Fibroblast of upper back skin (primary cell): ENCODE results near the gene CCDC81.
"Not testable (repeated sequence)": the region's sequence is repeated elsewhere in the genome, so short reads cannot be mapped to it uniquely, and the experiment has no call there.

Source experiments
- DNase-seq: peaks from one replicate; pipeline ENCODE4 v3.0.0-alpha.2; 2013

The CCDC81 gene

GRCh38 chr11:86388198-86388597 is 13.5 kb downstream of the CCDC81 start:
- DNase-seq, result no peak

GRCh38 chr11:86390487-86390886 is 15.8 kb downstream of the CCDC81 start:
- DNase-seq, result no peak

- peak; percentile 20 for DNase-seq
Measured at GRCh38 chr11:86395061-86395551, 20.4 kb downstream of the CCDC81 start.

GRCh38 chr11:86396396-86396795 is 21.7 kb downstream of the CCDC81 start:
- peak; percentile 71 for DNase-seq

DNA sequence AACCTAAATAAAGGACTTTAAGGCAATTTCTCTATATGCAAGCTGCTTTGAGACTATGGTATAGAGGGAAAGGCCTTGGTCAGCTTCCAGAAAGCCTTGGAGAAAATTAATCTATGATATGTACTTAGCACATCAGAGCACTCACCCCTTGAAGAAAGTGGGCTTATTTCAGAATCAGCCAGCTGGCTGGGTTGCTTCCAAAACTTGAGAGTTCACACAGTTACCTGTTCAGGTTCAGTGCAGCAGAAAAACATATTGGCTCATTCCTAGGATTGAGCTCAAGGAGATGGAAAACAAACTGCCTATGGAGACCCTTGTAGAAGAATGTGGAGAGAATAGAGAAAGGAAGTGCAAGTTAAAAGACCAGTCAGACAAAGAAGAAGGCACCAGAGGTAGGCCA is 22.7 kb downstream of the CCDC81 start:
- no peak for DNase-seq

DNA sequence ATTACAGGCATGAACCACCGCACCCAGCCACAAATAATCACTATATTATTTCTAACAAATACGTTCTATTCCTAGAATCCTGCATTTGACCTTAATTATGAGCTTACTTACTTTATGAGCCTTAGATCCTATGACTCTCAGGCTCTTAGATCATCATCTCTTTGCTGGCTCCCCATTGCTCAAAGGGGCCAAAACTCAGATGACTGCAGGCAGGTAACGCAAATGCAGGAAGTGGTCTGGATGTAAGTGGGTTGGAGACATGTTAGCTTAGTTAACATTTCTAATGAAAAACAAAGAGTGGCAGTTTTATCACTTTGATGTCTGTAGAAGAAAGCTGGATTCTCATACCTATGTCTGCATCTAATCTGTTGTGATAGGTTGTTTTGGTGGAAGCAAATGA is 23.4 kb downstream of the CCDC81 start:
- no peak for DNase-seq

DNA sequence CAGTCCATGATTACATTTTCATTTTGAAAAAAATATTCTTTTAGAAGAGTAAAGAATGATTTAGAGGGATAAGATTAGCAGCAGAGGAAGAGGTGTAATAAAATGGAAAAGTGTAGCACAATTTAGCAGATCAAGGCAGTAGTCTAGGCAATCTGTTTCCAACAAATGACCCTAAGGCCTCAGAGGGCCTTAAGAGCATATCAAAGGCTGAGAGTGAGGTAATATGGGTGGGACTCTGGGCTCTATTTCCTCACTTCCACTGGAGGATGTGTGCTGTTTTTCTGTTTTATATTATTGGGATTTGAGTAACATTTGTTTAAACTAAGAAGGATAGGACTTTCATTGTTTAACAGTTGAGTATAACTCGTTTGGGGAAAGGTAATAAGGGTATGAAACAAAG is 28.8 kb downstream of the CCDC81 start:
- no peak for DNase-seq

GRCh38 chr11:86408845-86409244 is 34.2 kb downstream of the CCDC81 start:
- no peak for DNase-seq

GRCh38 chr11:86414032-86414431 is 39.3 kb downstream of the CCDC81 start:
- DNase-seq, result no peak

DNA sequence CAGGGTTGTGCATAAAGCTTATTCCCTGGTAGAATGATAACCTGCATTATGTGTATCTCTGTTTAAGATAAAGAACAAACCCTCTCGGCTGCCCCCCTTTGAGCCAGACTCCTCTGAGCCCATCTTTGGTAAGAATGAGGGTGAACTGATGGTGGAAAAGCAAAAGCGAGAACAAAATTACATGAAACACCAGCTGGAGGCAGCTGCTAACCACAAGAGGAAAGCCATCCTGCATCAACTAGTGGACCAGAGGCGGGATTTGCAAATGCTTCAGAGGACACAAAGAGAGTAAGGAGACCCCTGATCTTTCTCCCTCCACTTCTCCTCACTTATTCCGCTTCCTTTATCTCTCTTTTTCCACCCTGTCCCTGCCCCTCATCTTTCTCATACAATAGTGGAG is 40.3 kb downstream of the CCDC81 start:
- DNase-seq, result no peak

GRCh38 chr11:86416494-86416893 is 41.8 kb downstream of the CCDC81 start:
- DNase-seq, result no peak

DNA sequence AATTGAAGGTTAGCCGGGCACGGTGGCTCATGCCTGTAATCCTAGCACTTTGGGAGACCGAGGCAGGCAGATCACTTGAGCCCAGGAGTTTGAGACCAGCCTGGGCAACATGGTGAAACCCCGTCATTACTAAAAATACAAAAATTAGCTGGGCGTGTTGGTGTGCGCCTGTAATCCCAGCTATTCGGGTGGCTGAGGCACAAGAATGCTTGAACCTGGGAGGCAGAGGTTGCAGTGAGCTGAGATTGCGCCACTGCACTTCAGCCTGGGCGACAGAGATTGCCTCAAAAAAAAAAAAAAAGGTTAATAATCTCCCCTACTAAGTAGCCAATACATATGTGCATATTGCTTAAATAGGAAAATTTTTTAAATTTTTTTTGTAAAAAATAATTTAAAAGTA is 42.3 kb downstream of the CCDC81 start:
- DNase-seq, result not testable (repeated sequence)

GRCh38 chr11:86418106-86418505 is 43.4 kb downstream of the CCDC81 start:
- no peak for DNase-seq

GRCh38 chr11:86418513-86418912 is 43.8 kb downstream of the CCDC81 start:
- no peak for DNase-seq

GRCh38 chr11:86418917-86419316 is 44.2 kb downstream of the CCDC81 start:
- peak; percentile 28 for DNase-seq

DNA sequence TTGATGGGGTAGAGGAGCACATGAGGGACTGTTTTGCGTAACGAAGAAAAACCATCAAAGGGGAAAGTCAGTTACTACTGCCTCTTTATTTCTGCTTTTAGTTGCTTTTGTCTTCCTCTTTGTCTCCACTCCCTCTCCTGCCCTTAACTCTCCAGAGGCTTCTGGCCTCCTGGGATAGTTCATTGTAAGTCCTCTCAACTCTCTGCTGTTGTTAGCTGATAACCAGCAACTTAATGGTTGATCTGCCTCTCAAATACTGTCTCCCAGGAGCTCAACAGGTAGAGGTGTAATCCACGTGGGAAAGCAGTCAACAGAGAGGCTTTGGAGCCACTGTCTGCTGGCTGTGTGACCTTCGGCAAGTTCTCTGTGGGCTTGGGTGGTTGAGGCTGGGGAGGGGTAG is 47.3 kb downstream of the CCDC81 start:
- DNase-seq, result no peak

DNA sequence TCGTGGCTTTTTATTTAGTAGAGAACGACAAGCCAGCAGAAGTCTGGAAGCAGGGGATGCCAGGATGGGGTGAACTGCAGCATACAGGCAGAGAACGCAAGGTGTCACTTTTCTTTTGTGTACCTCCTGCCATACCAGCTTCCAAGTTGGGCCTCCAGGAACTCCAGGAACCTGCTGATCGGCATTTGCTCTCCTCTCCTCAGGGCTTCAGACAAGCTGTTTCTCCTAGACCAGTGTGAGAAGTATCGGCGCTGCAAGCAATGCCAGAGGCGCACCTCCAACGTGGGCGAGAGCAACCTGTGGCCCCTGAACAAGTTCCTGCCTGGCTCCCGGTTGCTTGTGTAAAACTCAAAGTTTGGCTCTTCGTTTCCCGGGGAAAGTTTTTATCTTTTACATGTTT is 47.7 kb downstream of the CCDC81 start:
- DNase-seq, result no peak

DNA sequence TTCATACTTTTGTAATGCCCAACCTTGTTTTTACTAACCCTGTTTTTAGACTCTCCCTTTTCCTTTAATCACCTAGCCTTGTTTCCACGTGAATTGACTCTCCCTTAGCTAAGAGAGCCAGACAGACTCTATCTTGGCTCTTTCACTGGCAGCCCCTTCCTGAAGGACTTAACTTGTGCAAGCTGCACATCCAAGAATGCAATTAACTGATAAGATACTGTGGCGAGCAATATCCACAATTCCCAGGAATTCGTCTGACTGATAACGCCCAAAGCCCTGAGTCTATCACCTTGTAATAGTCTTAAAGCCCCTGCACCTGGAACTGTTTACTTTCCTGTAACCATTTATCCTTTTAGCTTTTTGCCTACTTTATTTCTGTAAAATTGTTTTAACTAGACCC is 48.8 kb downstream of the CCDC81 start:
- DNase-seq, result not testable (repeated sequence)

DNA sequence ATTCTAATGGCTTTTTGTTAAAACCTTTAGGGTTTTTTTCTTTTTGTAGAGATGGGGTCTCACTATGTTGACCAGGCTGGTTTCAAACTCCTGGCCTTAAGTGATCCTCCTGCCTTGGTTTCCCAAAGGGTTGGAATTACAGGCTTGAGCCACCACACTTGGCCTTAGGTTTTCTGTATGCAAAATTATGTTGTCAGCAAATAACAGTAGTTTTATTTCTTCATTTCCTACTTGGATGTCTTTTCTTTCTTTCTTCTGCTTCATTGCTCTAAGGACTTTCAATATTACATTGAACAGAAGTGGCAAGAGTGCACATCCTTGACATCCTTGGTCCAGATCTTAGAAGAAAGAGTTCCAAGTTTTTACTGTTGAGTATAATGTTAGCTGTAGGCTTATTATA is 52.8 kb downstream of the CCDC81 start:
- no peak for DNase-seq

DNA sequence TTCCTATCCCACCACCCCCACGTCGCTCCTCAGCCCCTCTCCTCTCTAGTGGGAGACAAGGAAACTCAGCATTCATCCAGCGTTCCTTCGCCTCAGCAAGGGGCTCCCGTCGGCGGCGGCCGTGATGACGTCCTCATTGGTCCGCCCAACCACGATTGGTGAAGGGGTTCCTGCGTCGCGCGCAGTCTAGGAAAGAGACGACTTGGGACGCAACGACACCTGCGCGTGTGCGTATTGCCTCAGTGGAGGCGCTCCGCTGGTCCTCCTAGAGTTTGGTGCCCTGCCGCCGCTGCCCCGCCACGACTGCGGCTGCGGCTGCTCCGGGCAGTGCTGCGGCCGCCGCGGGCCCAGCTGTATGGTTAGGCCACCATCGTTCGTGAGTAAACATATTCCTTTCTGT is 56.6 kb downstream of the CCDC81 start:
- DNase-seq, result peak; percentile 19

GRCh38 chr11:86433361-86434095 is 58.8 kb downstream of the CCDC81 start:
- DNase-seq, result not testable (repeated sequence)

GRCh38 chr11:86435711-86436110 is 61.0 kb downstream of the CCDC81 start:
- DNase-seq, result no peak

- DNase-seq, result peak; percentile 86
Measured at GRCh38 chr11:86438685-86439084, 64.0 kb downstream of the CCDC81 start.

DNA sequence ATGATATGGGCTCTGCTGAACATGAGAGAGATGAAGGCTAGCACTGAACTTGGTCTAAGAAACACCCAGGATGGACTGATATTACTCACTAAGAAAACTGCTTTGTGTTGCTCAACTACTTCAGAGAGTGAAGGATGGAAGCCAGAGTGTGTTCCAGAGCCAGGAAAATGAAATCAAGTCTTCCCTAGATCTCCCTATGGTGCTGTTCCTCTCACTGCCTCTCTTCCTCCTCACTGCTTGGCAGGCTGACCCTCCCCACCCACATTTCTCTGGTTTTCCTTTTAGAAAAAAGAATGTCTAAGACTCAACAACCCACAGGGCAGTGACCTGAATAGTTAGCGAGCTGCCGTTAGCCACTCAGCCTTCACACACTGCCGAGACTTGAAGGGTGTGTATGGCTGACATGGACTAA is 65.6 kb downstream of the CCDC81 start:
- peak; percentile 86 for DNase-seq

DNA sequence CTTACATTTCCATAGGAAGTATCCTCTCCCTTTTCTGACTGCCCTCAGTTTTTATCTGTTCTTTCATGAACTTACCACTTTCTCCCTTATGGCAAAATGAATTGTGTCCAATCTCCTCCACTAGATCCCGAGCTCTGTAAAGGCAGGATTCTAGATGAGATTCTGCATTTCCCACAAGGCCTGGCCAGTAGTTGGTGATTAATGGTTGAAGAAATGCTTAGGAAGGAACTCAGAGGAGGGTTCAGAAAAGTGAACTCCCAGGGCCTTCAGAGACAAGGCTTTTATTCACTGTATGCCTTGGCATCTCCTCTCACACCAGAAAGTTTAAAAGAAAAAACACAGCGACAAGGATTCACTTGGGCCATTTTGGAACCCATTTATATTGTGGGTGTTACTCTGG is 66.2 kb downstream of the CCDC81 start:
- DNase-seq, result peak; percentile 46
